CD4-positive, alpha-beta T cell treated with Interleukin-6 for 4 hours (primary cell): ENCODE results near the gene DUOXA2.
"Not testable (repeated sequence)": the region's sequence is repeated elsewhere in the genome, so short reads cannot be mapped to it uniquely, and the experiment has no call there.

Experiments
- DNase-seq: peaks from one replicate; pipeline ENCODE4 v3.0.0-alpha.2; 2020; ENCODE audit warnings: mixed read lengths

DUOXA2 gene

GRCh38 chr15:45114076-45114750, at the start of gene DUOXA2, which contains the start of gene DUOX2:
Gene DUOXA2, plus strand, starts transcription at chr15:45114326. Its CDS starts 280 bp downstream, at chr15:45114606.
Gene DUOX2, minus strand, starts transcription at chr15:45114172. Its CDS starts 761 bp downstream, at chr15:45113411.
- no peak for DNase-seq

GRCh38 chr15:45064386-45064785, 49.7 kb upstream of the DUOXA2 start:
- no peak for DNase-seq

GRCh38 chr15:45069942-45070360, 44.2 kb upstream of the DUOXA2 start:
- not testable (repeated sequence) for DNase-seq

GRCh38 chr15:45073602-45074001, 40.5 kb upstream of the DUOXA2 start:
- not testable (repeated sequence) for DNase-seq

- not testable (repeated sequence) for DNase-seq
Observed at GRCh38 chr15:45075440-45076320, 38.4 kb upstream of the DUOXA2 start.

GRCh38 chr15:45077391-45077790, 36.7 kb upstream of the DUOXA2 start:
- not testable (repeated sequence) for DNase-seq

- DNase-seq: not testable (repeated sequence)
Observed at GRCh38 chr15:45079201-45079600, 34.9 kb upstream of the DUOXA2 start.

- DNase-seq: not testable (repeated sequence)
Observed at GRCh38 chr15:45079628-45080246, 34.4 kb upstream of the DUOXA2 start.

GRCh38 chr15:45080593-45080992, 33.5 kb upstream of the DUOXA2 start:
- DNase-seq: not testable (repeated sequence)

- DNase-seq: not testable (repeated sequence)
Observed at GRCh38 chr15:45082412-45082811, 31.7 kb upstream of the DUOXA2 start.

GRCh38 chr15:45083223-45083622, 30.9 kb upstream of the DUOXA2 start:
- DNase-seq: no peak

- DNase-seq: no peak
Observed at GRCh38 chr15:45084163-45084562, 30.0 kb upstream of the DUOXA2 start.

GRCh38 chr15:45087513-45087912, 26.6 kb upstream of the DUOXA2 start:
- DNase-seq: no peak

- DNase-seq: no peak
Observed at GRCh38 chr15:45088801-45089711, 25.1 kb upstream of the DUOXA2 start.

- no peak for DNase-seq
Observed at GRCh38 chr15:45089712-45090373, 24.3 kb upstream of the DUOXA2 start.

GRCh38 chr15:45091161-45091560, 23.0 kb upstream of the DUOXA2 start:
- DNase-seq: no peak

- DNase-seq: no peak
Observed at GRCh38 chr15:45091576-45091975, 22.6 kb upstream of the DUOXA2 start.

GRCh38 chr15:45093013-45093412, 21.1 kb upstream of the DUOXA2 start:
- DNase-seq: no peak

GRCh38 chr15:45093622-45094357, 20.3 kb upstream of the DUOXA2 start:
- no peak for DNase-seq

GRCh38 chr15:45094358-45094730, 19.8 kb upstream of the DUOXA2 start:
- DNase-seq: no peak

GRCh38 chr15:45095661-45096060, 18.5 kb upstream of the DUOXA2 start:
- DNase-seq: no peak
